Activated B cell treated with CpG ODN at 0.5 μM for 24 hours (primary cell): ENCODE measurements around the gene FGF12. TPM values are rescaled to one million over a fixed set of nuclear protein-coding genes. Genes with fewer than 3 reads are reported as not detected.
"Not testable (repeated sequence)": the region's sequence is repeated elsewhere in the genome, so short reads cannot be mapped to it uniquely, and the experiment has no call there.

Source experiments
- ATAC-seq: fragments of 200-7000 bp; cut with Tn5 transposase; one replicate; pipeline ENCODE4 v1.10.0; 2021; ENCODE audit warnings: low read depth, mild to moderate bottlenecking, moderate library complexity
- CTCF ChIA-PET: fragments of 350-600 bp; sonication (Branson Sonifier 250); formaldehyde crosslinking; loops from one replicate; lab custom pipeline; 2021; ENCODE audit warnings: antibody characterized with exemption; lab: Charles Lee
- POLR2A ChIA-PET: fragments of 350-600 bp; sonication (Branson Sonifier 250); formaldehyde crosslinking; loops from one replicate; lab custom pipeline; 2021; ENCODE audit warnings: antibody characterized with exemption; lab: Charles Lee
- DNase-seq: peaks from one replicate; pipeline ENCODE4 v3.0.0; 2022
- H3K27ac Mint-ChIP-seq: one replicate; pipeline ENCODE4 v1.8.0; 2020; ENCODE audit warnings: mixed read lengths
- H3K27me3 Mint-ChIP-seq: one replicate; pipeline ENCODE4 v1.8.0; 2021; ENCODE audit warnings: mixed read lengths
- H3K36me3 Mint-ChIP-seq: one replicate; pipeline ENCODE4 v1.8.0; 2021; ENCODE audit warnings: low read depth, mixed read lengths
- H3K4me1 Mint-ChIP-seq: one replicate; pipeline ENCODE4 v1.8.0; 2021; ENCODE audit warnings: mixed read lengths
- H3K4me3 Mint-ChIP-seq: one replicate; pipeline ENCODE4 v1.8.0; 2020; ENCODE audit warnings: mild to moderate bottlenecking, mixed read lengths
- H3K9me3 Mint-ChIP-seq: one replicate; pipeline ENCODE4 v1.8.0; 2020; ENCODE audit warnings: mixed read lengths
- intact Hi-C: fragments of 100-400 bp; cut with micrococcal nuclease; formaldehyde crosslinking; loops from one replicate; pipeline ENCODE4 v1.15.1; 2024
- total RNA-seq: library from RNA; stranded (reverse); gene quantifications from 2 replicates; pipeline ENCODE4 v1.2.3, GENCODE V29; 2022
- TF ChIP-seq, protein P1 (sequence below): fragments of 200-600 bp; IDR thresholded peaks from one replicate; pipeline ENCODE4 v1.8.0; 2022; ENCODE audit warnings: antibody characterized with exemption, mild to moderate bottlenecking

The FGF12 gene
- total RNA-seq, result not detected in 2 replicates

DNA sequence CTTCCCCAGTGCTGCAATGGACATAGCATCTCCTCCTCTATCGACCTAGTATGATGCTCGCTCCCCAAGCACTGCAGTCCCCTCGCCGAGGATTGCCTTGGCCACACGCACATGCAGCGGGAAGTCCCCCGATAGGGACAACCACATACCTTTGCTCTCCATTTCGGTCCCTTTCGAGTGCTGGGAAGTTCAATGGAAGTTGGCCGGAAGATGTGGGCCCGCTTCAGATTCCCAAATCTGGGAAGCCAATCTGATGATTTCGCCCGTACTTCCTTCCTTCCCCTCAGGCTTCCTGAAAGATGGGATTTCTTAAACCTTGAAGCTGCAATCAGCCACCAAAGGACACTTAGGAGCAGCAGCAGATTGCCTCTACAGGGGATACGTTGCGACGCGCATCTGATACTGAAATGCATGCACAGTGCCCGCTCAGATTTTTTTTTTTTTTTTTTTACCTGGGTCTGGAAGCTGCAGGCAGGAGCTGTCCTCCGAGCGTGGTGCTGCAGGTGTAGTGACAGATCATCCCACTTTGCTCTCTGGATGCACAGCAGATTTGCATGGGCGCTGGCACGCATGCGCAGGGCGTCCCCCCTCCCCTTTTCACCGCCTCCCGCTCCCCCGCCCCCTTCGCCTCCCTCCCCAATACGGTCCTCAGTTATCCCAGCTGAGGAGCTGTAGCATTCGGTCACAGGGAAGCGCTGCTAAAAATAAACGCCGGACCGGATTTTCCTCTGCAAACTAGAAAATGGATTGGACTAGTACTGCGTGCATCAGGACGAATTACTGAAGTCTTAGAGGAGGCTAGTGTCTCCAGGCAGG lies at the start of gene FGF12:
Gene FGF12, minus strand, starts transcription at position 510 of the 816 bp plus-strand sequence.
- H3K4me1 Mint-ChIP-seq, result peaks cover 2% of the 10 kb centered on the region
- ChIA-PET CTCF (no interaction called here), POLR2A (no interaction called here)
- no peak for DNase-seq
- no peak within 1 kb of the TSS for H3K27ac Mint-ChIP-seq
- H3K4me3 Mint-ChIP-seq, result no peak within 1 kb of the TSS
- intact Hi-C loops, result no loop called here
- ATAC-seq, result no peak
- H3K36me3 Mint-ChIP-seq, result no peaks in the 10 kb centered on the region
- no peaks in the 10 kb centered on the region for H3K9me3 Mint-ChIP-seq
- TF ChIP-seq, protein P1, sequence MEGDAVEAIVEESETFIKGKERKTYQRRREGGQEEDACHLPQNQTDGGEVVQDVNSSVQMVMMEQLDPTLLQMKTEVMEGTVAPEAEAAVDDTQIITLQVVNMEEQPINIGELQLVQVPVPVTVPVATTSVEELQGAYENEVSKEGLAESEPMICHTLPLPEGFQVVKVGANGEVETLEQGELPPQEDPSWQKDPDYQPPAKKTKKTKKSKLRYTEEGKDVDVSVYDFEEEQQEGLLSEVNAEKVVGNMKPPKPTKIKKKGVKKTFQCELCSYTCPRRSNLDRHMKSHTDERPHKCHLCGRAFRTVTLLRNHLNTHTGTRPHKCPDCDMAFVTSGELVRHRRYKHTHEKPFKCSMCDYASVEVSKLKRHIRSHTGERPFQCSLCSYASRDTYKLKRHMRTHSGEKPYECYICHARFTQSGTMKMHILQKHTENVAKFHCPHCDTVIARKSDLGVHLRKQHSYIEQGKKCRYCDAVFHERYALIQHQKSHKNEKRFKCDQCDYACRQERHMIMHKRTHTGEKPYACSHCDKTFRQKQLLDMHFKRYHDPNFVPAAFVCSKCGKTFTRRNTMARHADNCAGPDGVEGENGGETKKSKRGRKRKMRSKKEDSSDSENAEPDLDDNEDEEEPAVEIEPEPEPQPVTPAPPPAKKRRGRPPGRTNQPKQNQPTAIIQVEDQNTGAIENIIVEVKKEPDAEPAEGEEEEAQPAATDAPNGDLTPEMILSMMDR, result no peak
- H3K27me3 Mint-ChIP-seq, result peaks cover 25% of the 10 kb centered on the region

DNA sequence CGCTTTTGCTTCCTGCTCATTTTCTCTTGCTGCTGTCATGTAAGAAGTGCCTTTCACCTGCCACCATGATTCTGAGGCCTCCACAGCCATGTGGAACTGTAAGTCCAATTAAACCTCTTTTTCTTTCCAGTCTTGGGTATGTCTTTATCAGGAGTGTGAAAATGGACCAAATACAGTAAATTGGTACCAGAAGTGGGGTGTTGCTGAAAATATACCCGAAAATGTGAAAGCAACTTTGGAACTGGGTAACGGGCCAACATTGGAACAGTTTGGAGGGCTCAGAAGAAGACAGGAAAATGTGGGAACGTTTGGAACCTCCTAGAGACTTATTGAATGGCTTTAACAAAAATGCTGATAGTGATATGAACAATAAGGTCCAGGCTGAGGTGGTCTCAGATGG lies 47.0 kb upstream of the FGF12 start:
- not testable (repeated sequence) for H3K27ac Mint-ChIP-seq

DNA sequence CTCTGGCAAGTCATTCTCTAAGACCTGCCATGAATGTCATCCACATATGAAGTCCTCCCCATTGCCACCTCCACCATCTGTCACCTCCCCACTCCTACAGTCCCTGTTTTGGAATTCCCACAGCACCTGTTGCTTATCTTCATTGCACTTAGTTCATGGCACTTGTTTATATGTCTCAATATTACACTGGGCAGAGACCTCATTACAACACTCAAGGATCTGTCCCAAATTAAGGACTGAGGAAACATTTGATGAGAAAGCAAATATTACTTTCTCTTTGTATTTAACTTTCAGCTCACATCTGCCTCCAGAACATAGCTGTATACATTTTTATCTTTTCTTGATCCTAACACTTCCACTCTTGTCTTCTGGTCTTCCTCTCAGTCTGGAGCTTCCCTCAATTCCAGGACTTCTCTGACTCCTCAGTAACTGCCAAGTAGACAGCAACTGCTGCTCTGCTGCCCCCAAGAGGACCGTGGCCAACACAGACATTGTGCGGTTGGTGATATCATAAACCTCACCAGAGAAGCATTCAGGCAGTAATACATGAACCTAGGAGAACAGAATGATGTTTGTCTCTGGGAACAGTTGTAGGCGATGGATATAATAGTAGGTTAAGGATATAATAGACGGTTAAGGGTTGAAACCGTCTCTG lies 45.0 kb upstream of the FGF12 start:
- H3K4me3 Mint-ChIP-seq, result no peak overlapping the region
- CTCF ChIA-PET, result no interaction called here
- DNase-seq (no peak), ATAC-seq (no peak)
- TF ChIP-seq, protein P1, result no peak
- POLR2A ChIA-PET, result no interaction called here
- H3K9me3 Mint-ChIP-seq, result peaks cover 7% of the 10 kb centered on the region
- no peaks in the 10 kb centered on the region for H3K36me3 Mint-ChIP-seq
- no peak overlapping the region for H3K27ac Mint-ChIP-seq
- intact Hi-C loops, result no loop called here
- H3K4me1 Mint-ChIP-seq, result no peaks in the 10 kb centered on the region
- no peaks in the 10 kb centered on the region for H3K27me3 Mint-ChIP-seq

More for the DNA sequence above, 47.0 kb upstream of the FGF12 start:
- H3K4me3 Mint-ChIP-seq, ATAC-seq, H3K36me3 Mint-ChIP-seq, H3K4me1 Mint-ChIP-seq, POLR2A ChIA-PET, H3K27me3 Mint-ChIP-seq, H3K9me3 Mint-ChIP-seq, DNase-seq, CTCF ChIA-PET, intact Hi-C loops: not testable (repeated sequence)

DNA sequence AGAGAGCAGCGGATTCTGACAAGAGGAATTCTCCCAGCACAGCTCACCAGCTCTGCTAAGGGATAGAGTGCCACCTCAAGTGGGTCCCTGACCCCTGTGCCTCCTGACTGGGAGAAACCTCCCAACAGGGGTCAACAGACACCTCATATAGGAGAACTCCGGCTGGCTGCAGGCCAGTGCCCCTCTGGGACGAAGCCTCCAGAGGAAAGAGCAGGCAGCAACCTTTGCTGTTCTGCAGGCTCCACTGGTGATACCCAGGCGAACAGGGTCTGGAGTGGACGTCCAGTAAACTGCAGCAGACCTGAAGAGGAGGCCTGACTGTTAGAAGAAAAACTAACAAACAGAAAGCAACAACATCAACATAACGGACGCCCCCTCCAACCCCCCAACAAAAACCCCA lies 31.3 kb upstream of the FGF12 start:
- H3K27ac Mint-ChIP-seq, result no peak overlapping the region
- intact Hi-C loops, result no loop called here
- ATAC-seq (no peak), DNase-seq (no peak)
- ChIA-PET POLR2A (no interaction called here), CTCF (no interaction called here)
- H3K36me3 Mint-ChIP-seq, result no peaks in the 10 kb centered on the region
- TF ChIP-seq, protein P1, result no peak
- peaks cover 3% of the 10 kb centered on the region for H3K9me3 Mint-ChIP-seq
- H3K4me1 Mint-ChIP-seq, result no peaks in the 10 kb centered on the region
- no peak overlapping the region for H3K4me3 Mint-ChIP-seq
- peaks cover 2% of the 10 kb centered on the region for H3K27me3 Mint-ChIP-seq

DNA sequence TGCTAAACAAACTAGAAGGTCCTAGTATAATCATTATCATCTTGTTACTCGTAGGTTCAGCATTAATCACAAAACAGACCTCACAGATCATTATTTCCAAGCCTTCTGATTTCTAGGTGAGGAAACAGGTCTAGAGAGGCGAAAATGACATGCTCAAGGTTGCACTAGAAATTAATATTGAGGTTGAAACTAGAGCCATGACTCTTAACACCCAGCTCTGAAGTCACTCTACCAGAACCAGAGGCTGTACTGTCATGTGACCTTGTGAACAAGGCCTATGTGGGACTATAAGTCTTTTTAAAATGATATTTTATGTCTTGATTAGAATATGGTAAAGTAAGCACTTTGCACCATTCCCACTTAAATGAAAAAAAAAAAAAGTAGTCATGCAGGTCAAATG lies 23.8 kb upstream of the FGF12 start:
- POLR2A ChIA-PET, result no interaction called here
- Mint-ChIP-seq H3K4me3 (no peak overlapping the region), H3K27me3 (peaks cover 2% of the 10 kb centered on the region), H3K4me1 (no peaks in the 10 kb centered on the region), H3K36me3 (no peaks in the 10 kb centered on the region), H3K9me3 (no peaks in the 10 kb centered on the region), H3K27ac (no peak overlapping the region)
- CTCF ChIA-PET, result no interaction called here
- DNase-seq (no peak), ATAC-seq (no peak)
- intact Hi-C loops, result no loop called here
- TF ChIP-seq, protein P1, result no peak
